ENCODE results near the gene ZNF518A. TPM values are rescaled to one million over a fixed set of nuclear protein-coding genes. Genes with fewer than 3 reads are reported as not detected.

Gene ZNF518A
- total and polyA plus RNA-seq, 2 experiments from 2014 or later: 6.8 to 8.9 TPM

DNA sequence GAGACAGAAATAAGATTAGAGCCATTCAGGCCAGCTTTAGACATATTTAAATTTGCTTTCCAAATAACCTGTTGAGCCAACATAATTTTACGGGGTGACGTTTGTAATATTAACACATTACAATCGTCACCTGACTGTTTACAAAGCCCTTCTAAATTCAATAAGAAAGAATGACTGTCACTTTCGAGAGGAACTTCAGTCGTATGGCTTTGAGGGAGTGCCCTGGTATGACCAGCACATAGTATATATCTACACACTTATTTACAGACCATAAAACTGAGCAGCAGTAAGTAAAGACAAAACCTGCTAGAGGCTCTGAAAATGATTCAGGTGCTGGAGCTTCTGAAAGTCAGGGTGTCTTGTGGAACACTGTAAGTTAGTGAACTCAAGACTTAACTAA lies 78.8 kb downstream of the ZNF518A start:
- Histone ChIP-seq H4K20me1 (ENCODE audit: insufficient read depth) (no peaks in the 10 kb centered on the region), H3K4me1 (ENCODE audit: insufficient read depth) (no peaks in the 10 kb centered on the region), H3K36me3 (ENCODE audit: low read depth) (no peaks in the 10 kb centered on the region), H2AFZ (no peak overlapping the region), H3K9me2 (ENCODE audit: insufficient read depth) (no peaks in the 10 kb centered on the region), H3K27me3 (replicated peaks; ENCODE audit: insufficient read depth) (no peaks in the 10 kb centered on the region), H3F3A (ENCODE audit: insufficient read depth) (no peaks in the 10 kb centered on the region), H3K4me3 (no peak overlapping the region), H3K4me2 (ENCODE audit: unreplicated experiment) (no peak overlapping the region), H3K9ac (no peak overlapping the region), H3K27ac (no peak overlapping the region), H3K79me2 (ENCODE audit: insufficient read depth) (no peaks in the 10 kb centered on the region), H3K9me3 (ENCODE audit: low read depth) (no peaks in the 10 kb centered on the region)
- in situ Hi-C loops (cut with MboI): no loop called here
- TF ChIP-seq EZH2phosphoT487 (IDR thresholded peaks at IDR 0.05; ENCODE audit: insufficient read depth, low read depth) (no peak), EZH2 (IDR thresholded peaks at IDR 0.05; ENCODE audit: insufficient read depth, poor library complexity, severe bottlenecking) (no peak)
- DNase-seq: no peak
- 36 to 39% methylated on average over 5 of the region's 5 CpGs for WGBS, 2 experiments (ENCODE audit: low coverage in 1 of 2, low lambda C conversion rate in 2 of 2, missing lambda C conversion rate in 2 of 2)

- H3K36me3 ChIP-seq (ENCODE audit: low read depth): no peaks in the 10 kb centered on the region
- H4K20me1 ChIP-seq (ENCODE audit: insufficient read depth): no peaks in the 10 kb centered on the region
- H3K4me3 ChIP-seq: no peak overlapping the region
- in situ Hi-C loops (cut with MboI): no loop called here
- no peak for TF ChIP-seq EZH2phosphoT487 (IDR thresholded peaks at IDR 0.05; ENCODE audit: insufficient read depth, low read depth)
- no peak for TF ChIP-seq EZH2 (IDR thresholded peaks at IDR 0.05; ENCODE audit: insufficient read depth, poor library complexity, severe bottlenecking)
- no peaks in the 10 kb centered on the region for H3K79me2 ChIP-seq (ENCODE audit: insufficient read depth)
- H3K4me2 ChIP-seq (ENCODE audit: unreplicated experiment): no peak overlapping the region
- DNase-seq: no peak
- no peak overlapping the region for H2AFZ ChIP-seq
- H3K27me3 ChIP-seq (replicated peaks; ENCODE audit: insufficient read depth): no peaks in the 10 kb centered on the region
- no peaks in the 10 kb centered on the region for H3K9me2 ChIP-seq (ENCODE audit: insufficient read depth)
- no peaks in the 10 kb centered on the region for H3K4me1 ChIP-seq (ENCODE audit: insufficient read depth)
- H3K9ac ChIP-seq: no peak overlapping the region
- no peaks in the 10 kb centered on the region for H3K9me3 ChIP-seq (ENCODE audit: low read depth)
- H3K27ac ChIP-seq: no peak overlapping the region
- no peaks in the 10 kb centered on the region for H3F3A ChIP-seq (ENCODE audit: insufficient read depth)
Observed at GRCh38 chr10:96211764-96212163, 81.7 kb downstream of the ZNF518A start.

GRCh38 chr10:96212911-96213310 lies 82.8 kb downstream of the ZNF518A start:
- no peaks in the 10 kb centered on the region for H4K20me1 ChIP-seq (ENCODE audit: insufficient read depth)
- no peak overlapping the region for H3K27ac ChIP-seq
- TF ChIP-seq EZH2 (IDR thresholded peaks at IDR 0.05; ENCODE audit: insufficient read depth, poor library complexity, severe bottlenecking) (no peak), EZH2phosphoT487 (IDR thresholded peaks at IDR 0.05; ENCODE audit: insufficient read depth, low read depth) (no peak)
- H3K4me3 ChIP-seq: no peak overlapping the region
- H3K9ac ChIP-seq: no peak overlapping the region
- H3K4me1 ChIP-seq (ENCODE audit: insufficient read depth): no peaks in the 10 kb centered on the region
- no peaks in the 10 kb centered on the region for H3F3A ChIP-seq (ENCODE audit: insufficient read depth)
- H2AFZ ChIP-seq: no peak overlapping the region
- H3K9me2 ChIP-seq (ENCODE audit: insufficient read depth): no peaks in the 10 kb centered on the region
- H3K36me3 ChIP-seq (ENCODE audit: low read depth): no peaks in the 10 kb centered on the region
- no peak overlapping the region for H3K4me2 ChIP-seq (ENCODE audit: unreplicated experiment)
- WGBS, 2 experiments (ENCODE audit: low coverage in 1 of 2, low lambda C conversion rate in 2 of 2, missing lambda C conversion rate in 2 of 2): 27 to 28% methylated on average over 1 of the region's 1 CpG
- H3K9me3 ChIP-seq (ENCODE audit: low read depth): no peaks in the 10 kb centered on the region
- in situ Hi-C loops (cut with MboI): no loop called here
- H3K27me3 ChIP-seq (replicated peaks; ENCODE audit: insufficient read depth): no peaks in the 10 kb centered on the region
- DNase-seq: no peak
- H3K79me2 ChIP-seq (ENCODE audit: insufficient read depth): no peaks in the 10 kb centered on the region

Small RNA genes within 50 kb of the gene (small RNA-seq; reads per million reads assigned to genes)
- not detected for gene RNU6-271P (ENCODE audit: low read depth, low replicate concordance)

Other genes with a start within 250 kb of the ZNF518A start
- gene CC2D2B, start 222.3 kb upstream of the ZNF518A start, total RNA-seq (2014; rRNA removed; shearing (Covaris generic)): not detected in 2 replicates
- gene CC2D2B, start 222.3 kb upstream of the ZNF518A start, polyA plus RNA-seq (2016; fragmentation: Nextera tagmentation; extraction: Ambion mirVana): 0.38 and 0.39 TPM in 2 replicates
- gene CCNJ, start 86.7 kb upstream of the ZNF518A start, total RNA-seq (2014; rRNA removed; shearing (Covaris generic)): 1.3 and 2.7 TPM in 2 replicates
- gene CCNJ, start 86.7 kb upstream of the ZNF518A start, polyA plus RNA-seq (2016; fragmentation: Nextera tagmentation; extraction: Ambion mirVana): 2.9 and 3.7 TPM in 2 replicates
- gene BLNK, start 141.3 kb downstream of the ZNF518A start, total RNA-seq (2014; rRNA removed; shearing (Covaris generic)): not detected in 2 replicates
- not detected in 2 replicates for gene BLNK, start 141.3 kb downstream of the ZNF518A start, polyA plus RNA-seq (2016; fragmentation: Nextera tagmentation; extraction: Ambion mirVana)
- not detected in 2 replicates for gene DNTT, start 174.1 kb downstream of the ZNF518A start, total RNA-seq (2014; rRNA removed; shearing (Covaris generic))
- gene DNTT, start 174.1 kb downstream of the ZNF518A start, polyA plus RNA-seq (2016; fragmentation: Nextera tagmentation; extraction: Ambion mirVana): not detected in 2 replicates
- gene OPALIN, start 228.7 kb downstream of the ZNF518A start, total RNA-seq (2014; rRNA removed; shearing (Covaris generic)): not detected in 2 replicates
- not detected in 2 replicates for gene OPALIN, start 228.7 kb downstream of the ZNF518A start, polyA plus RNA-seq (2016; fragmentation: Nextera tagmentation; extraction: Ambion mirVana)

All from GM23248 (cell line).